T47D (cell line): ENCODE measurements around the gene WFDC1.

Experiments
- DNase-seq, 2 experiments: peaks; one replicate each; pipeline versions ENCODE4 v3.0.0 to v3.0.0-alpha.2; 2011 to 2012; ENCODE audit warnings: low read depth in 1 of 2, low spot score in 1 of 2
- JUND ChIP-seq: IDR thresholded peaks from 2 replicates; pipeline ENCODE4 v1.6.1; 2012; ENCODE audit warnings: low read depth
- in situ Hi-C: cut with HindIII; loops from 2 replicates; pipeline ENCODE4 v1.10.0; 2016; ENCODE audit warnings: low sequenced_read_pairs, low pct_unique_long_range_greater_than_20kb

The WFDC1 gene

GRCh38 chr16:84278968-84279367 is 15.7 kb upstream of the WFDC1 start:
- TF ChIP-seq JUND: no peak
- in situ Hi-C loops: no loop called here
- peak in 1 of 2 experiments; percentile 31 for DNase-seq

GRCh38 chr16:84279881-84280280 is 14.8 kb upstream of the WFDC1 start:
- in situ Hi-C loops: no loop called here
- no peak for TF ChIP-seq JUND

GRCh38 chr16:84281074-84281473 is 13.6 kb upstream of the WFDC1 start:
- TF ChIP-seq JUND: no peak
- in situ Hi-C loops: no loop called here
- peak; percentile 37 to 92 for DNase-seq

More at GRCh38 chr16:84279881-84280280, 14.8 kb upstream of the WFDC1 start:
- DNase-seq: no peak

GRCh38 chr16:84282533-84282932 is 12.1 kb upstream of the WFDC1 start:
- no peak for TF ChIP-seq JUND
- no peak for DNase-seq
- in situ Hi-C loops: no loop called here

- DNase-seq: no peak
- TF ChIP-seq JUND: no peak
- in situ Hi-C loops: no loop called here
These were observed 11.1 kb upstream of the WFDC1 start for GRCh38 chr16:84283314-84284153.

GRCh38 chr16:84284154-84284722 is 10.4 kb upstream of the WFDC1 start:
- TF ChIP-seq JUND: no peak
- in situ Hi-C loops: no loop called here
- DNase-seq: no peak

GRCh38 chr16:84286578-84287240 is 8.0 kb upstream of the WFDC1 start:
- no peak for TF ChIP-seq JUND
- no peak for DNase-seq
- in situ Hi-C loops: no loop called here

- TF ChIP-seq JUND: no peak
- in situ Hi-C loops: no loop called here
- no peak for DNase-seq
These were observed 5.8 kb upstream of the WFDC1 start for GRCh38 chr16:84288902-84289301.

- in situ Hi-C loops: no loop called here
- no peak for DNase-seq
- no peak for TF ChIP-seq JUND
These were observed 3.5 kb upstream of the WFDC1 start for GRCh38 chr16:84291226-84291625.

GRCh38 chr16:84292011-84292410 is 2.7 kb upstream of the WFDC1 start:
- no peak for DNase-seq
- in situ Hi-C loops: no loop called here
- no peak for TF ChIP-seq JUND

GRCh38 chr16:84293406-84293805 is 1.3 kb upstream of the WFDC1 start:
- in situ Hi-C loops: no loop called here
- DNase-seq: no peak
- TF ChIP-seq JUND: no peak

- TF ChIP-seq JUND: no peak
- in situ Hi-C loops: no loop called here
- DNase-seq: no peak
These were observed 561 bp upstream of the WFDC1 start for GRCh38 chr16:84294117-84294516.
